Lung microvascular endothelial cell (primary cell): ENCODE results near the gene RNF144B. TPM values are rescaled to one million over a fixed set of nuclear protein-coding genes. Genes with fewer than 3 reads are reported as not detected.

Experiments used
- DNase-seq, 2 donors: peaks; one replicate each; pipeline versions ENCODE4 v3.0.0 to v3.0.0-alpha.2; 2010; ENCODE audit warnings: low read depth in 2 of 2
- total RNA-seq: library from RNA; depleted of rRNA; stranded (reverse); fragments of >200 nt; gene quantifications from 2 replicates; pipeline ENCODE4 v1.2.1, GENCODE V29; 2014

Gene RNF144B
- total RNA-seq, 1 donor from 2014 or later = 10.3 TPM

DNA sequence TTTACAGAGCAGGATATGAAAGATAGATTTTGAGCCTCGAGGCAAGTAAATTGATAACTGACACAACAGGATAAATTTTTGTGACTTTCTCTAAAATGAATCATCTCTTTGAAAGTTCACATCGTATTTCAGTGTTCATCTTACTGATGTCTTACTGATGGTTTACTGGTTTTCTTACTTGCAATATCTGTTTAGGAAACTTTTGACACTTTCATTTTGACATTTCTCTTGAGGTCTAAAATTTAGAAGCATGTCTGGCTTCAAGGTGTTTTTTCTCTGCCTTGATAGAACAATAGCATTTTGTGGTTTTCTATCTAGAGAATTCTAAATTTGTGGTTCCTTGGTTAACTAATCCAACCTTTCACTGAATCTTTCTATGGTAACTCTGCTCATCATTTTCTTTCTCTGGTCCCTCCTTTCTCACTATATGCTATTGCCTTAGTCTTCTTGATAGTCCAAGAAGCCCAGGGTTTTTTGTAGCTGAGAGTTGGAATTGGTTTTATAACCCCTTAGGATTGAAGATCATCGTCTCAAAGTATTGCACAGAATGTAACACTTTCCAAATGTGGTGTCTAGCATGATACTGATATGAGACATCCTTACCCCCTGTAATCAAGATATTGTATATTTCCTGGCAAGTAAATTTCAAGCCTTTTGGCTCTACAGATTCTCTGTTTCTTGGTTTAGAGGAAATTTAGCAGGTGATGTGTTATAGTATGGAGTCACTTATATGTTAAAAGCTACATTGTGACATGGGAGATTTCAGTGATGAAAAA lies 98.7 kb downstream of the RNF144B start:
- no peak for DNase-seq

DNA sequence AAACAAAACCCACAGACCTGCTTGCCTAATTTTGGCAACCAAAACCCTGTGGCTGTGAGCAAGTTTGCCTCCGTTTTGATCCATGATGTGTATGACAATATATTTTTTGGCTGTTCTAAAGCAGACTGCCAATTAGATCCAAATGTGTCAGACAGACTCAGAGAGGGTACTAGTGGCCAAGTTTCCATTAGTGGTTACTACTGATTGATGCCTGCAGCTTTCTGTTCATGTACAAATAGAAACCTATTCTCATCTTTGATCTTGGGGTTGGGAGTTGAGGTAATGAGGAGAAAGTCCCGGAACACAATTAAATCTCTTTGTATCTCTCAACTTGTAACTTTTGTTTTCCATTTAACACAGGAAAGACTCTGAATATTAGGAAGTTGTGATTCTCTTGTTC lies 100.9 kb downstream of the RNF144B start:
- DNase-seq = peak in 1 of 2 donors; percentile 11

DNA sequence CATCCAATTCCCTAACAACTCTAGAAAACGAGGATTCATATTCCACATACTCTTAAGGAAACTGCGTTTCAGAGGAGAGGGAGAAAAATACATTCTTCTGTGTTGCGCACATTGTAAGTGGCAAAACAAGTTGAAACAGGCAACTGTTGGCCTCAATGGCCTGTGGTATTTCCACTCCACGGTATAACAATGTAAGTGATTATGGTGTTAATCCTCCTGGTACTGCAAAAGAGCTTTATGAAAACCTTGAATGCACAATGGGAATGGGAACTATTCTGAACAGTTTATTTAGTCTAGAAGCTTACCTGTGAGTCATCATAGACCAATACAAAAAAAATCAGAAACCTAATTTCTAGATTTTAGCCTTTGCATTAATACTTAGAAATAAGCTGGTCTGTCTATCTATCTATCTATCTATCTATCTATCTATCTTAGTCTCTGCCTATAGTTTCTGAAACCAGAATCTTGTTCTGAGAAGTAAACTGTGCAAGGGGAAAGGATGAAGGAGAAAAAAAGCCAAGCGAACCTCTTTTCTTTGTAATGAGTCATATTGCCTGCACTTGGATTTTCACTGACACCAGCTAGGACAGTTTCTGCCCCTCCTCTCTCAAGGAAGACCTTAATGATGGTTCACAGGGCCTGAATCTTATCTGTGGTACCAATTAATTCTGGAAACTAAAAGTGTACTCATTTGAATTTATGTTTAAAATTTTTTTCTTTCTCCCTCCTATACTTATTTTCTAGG lies 101.5 kb downstream of the RNF144B start:
- peak in 1 of 2 donors; percentile 36 for DNase-seq

DNA sequence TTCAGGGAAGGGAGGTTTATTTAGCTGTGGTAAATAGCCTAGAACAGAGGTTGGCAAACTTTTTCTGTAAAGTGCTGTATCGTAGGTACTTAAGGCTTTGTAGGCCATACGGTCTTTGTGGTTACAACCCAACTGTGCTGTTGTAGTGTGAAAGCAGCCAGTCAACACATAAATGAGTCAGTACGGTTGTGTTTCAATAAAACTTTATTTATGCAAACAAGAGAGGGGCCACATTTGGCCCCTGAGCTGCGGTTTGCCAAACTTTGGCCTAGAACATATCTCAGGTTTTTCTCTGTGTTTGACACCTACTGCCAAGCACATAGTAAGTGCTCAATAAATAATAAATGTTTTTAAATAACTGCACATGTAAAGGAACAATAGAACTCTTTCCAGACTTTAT lies 102.2 kb downstream of the RNF144B start:
- no peak for DNase-seq

DNA sequence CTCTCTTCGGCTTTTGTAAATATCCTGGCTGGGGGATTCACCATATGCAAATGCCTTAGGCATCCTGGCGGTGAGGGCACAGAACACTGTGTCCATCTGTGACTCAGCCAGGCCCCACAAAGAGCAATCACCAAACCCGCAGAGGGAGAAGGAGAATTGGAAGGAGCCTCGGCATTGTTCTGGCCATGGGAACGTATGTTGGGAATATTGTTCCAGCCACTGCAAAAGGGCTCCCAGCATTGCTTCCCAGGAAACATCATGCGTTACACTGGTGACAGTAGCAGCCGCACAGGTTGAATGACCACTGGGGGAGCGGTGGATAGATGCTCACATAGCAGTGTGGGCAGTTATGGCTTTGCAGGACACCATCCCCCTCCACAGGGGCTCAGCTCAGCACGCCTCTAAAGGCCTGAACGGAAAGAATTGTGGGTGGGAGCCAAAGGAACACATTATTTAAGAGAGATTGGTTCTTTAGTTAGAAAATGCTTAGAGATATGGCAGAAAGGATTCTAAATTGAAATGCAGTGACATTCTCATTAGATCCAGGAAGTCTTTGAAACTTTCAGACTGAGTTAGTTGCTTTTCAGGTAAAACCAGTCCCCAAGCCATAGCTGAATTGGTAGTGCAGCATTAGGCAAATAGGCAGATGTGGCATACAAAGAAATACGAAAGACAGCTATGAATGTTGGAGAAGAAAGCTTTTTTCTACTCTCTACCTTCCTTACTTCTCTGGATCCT lies 104.3 kb downstream of the RNF144B start:
- no peak for DNase-seq

DNA sequence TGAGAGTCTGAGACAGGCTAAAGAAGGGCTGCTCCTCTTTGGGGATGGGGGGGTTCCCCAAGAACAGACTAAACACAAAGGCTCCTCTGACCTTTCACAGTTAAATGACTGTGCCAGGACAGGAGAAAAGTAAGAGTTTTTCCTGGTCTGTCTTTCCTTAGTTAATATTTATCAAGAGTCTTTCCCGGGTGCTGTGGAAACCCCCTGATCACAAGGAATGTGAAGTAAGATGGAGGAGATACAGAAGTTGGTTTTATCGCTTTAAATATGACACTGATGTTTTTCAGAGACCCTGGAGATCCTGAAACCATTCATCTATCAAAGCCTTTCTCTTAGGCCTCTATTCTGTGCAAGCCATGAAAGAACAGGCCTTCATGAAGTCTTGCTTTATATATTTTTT lies 105.8 kb downstream of the RNF144B start:
- DNase-seq = no peak

DNA sequence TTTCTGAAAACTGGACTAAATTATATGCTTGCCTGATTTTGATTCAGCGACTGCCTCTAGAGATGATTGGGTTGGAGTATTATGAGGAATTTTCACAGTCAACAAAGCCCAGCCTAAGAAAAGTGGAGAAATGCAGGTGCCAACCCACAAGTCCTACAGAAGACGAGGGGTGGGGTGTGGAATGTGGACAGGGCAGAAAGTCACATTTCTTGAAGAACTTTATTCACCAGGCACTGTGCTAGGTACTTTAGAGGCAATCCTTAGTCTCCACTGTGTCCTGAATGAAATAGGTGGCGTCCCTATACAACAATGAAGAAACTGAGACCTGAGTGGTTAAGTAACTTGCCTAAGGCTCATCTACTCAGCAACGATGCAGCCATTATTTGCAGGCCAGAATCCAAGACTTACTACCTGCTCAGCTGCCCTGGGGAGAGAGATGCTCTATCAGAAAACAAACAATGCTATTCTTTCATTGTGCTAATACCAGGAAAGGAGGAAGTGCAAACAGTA lies 106.3 kb downstream of the RNF144B start:
- no peak for DNase-seq

DNA sequence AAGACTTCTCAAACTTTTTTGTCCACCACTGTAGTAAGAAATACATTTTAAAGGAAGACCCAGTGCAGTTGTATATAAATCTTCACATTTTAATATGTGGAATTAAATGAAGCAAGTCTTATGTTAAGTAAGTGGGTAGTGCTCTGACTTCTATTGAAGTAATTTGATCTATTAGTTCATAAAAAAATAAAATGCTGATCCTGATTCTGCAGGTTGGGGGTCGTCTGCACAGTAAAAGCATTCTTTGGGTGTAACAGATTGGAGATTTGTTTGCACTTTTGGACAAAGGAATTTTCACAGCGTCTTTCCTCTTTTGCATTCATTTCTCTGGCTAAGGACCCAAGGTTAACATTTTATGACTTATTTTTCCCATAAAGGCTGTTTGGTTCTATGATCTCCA lies 106.8 kb downstream of the RNF144B start:
- DNase-seq = no peak

DNA sequence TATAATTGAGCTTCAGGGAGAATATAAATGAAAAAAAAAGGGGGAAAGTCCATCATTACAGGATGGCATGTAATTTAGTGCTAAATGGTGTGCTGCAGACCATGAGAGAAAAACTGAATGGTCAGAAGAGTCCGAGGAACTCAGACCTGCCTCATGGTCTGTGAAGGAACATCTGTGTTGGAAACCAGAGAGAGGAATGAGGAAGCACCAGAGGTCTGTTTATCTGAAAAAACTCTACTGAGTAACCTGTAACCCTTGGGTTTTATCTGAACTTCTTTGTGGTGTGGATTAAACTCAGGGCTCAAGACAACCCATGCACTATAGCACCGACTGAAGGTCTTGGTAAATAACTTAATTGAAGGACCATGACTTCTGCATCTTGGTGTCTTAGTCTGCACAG lies 108.1 kb downstream of the RNF144B start:
- no peak for DNase-seq

DNA sequence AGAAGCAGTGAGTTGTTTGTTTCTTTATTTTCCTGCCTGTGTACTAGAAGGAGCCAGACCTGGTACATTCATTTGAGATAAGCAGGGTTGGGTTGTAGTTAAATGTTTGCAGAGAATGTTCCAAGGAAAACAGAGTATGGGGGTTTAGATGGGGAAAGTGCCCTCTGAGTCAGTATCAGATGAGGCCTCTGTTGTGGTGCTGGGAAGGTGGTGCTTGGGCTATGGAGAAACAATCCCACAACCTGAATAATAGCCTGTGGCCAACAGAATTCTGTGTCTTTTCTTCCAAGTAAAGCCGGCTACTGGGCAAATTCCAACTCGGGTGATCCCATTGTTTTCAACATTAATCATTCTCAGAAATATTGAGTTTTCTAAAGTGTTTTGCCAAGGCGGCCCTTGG lies 109.3 kb downstream of the RNF144B start:
- DNase-seq = no peak

DNA sequence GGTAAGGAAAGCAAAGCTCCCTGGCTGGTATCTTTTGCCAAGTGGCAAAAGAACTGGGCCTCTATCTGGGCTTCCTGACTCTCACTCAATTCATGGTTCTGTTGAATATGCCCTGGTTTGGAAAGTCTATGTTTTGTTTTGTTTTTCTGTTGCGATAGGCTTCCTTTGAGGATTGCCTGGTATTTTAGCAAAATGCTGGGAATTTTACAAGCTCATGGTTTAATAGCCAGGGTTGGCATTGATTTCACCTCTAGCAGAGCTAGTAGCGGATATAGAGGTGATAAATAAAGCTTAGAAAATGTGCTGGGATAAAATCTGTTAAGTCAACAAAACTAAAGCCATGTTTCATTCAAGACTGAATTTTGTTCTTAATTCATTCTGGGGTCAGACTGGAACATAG lies 109.9 kb downstream of the RNF144B start:
- DNase-seq = no peak

DNA sequence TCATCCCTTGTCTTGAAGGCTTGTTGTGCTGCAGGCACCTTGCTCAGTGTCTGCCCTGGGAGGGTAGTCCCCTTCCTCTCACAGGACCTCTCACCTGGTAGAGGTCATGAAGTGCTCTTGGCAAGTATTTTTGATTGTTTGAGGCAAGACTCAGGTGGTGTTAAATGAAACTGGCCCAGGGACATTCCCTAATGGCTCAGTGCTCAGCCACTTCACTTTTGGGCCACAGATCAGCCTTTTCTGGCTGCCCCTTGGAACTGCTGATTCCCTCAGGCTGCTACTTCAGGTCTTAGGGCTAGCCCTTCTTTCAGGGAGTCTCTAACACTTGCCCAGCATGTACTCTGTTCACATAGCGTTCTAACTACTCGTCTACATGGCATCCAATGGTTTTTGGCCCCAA lies 111.3 kb downstream of the RNF144B start:
- no peak for DNase-seq

DNA sequence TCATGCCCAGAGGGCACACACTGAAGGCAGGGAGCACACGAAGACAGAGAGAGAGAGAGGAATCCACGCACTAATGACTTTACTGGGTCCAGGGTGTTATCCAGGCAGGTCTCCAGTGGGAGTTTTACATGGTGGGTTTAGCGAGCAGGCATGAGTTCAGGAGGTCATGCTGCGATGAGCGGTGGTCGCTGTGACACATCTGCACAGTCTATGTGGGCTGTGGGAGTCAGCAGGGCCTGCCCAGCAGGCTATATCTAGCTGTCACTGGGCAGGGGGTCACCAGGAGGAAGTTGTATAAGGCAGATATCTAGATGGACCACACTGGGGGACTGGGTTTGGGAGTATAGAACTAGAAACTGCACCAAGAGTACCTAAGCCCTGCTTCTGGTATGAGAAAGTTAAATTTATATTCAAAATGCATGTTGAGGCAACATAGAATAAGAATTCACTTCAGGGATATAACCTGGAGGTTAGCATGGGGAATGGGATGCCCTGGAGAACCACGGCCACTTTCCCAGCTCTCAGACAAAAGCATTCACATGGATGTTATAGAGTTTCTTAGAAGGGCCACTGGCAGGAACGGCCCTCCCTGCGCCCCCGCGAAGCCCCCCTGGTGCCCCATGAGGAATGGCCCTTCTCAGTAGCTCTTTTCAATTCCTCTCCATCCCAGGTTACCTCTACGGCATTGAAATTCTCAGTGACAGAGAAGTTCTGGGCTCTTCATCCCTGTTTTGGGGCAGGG lies 113.9 kb downstream of the RNF144B start:
- no peak for DNase-seq

DNA sequence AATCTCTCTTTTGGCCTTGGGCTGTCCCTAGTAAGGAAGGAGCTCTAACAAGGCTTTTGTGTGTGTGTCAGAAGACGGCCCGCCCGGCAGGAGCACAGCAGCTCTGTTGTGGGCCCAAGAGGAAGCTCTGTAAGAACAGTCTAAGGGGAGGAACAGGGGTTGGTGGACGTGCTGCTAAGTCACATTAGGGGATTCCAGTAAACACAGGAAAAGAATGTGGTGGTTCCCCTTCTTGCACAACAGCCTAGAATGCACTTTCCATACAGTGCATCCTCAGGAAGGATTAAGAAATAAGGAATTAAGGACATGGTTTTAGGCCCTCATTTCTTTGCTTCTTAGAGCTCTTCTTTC lies 114.5 kb downstream of the RNF144B start:
- peak in 1 of 2 donors; percentile 65 for DNase-seq

DNA sequence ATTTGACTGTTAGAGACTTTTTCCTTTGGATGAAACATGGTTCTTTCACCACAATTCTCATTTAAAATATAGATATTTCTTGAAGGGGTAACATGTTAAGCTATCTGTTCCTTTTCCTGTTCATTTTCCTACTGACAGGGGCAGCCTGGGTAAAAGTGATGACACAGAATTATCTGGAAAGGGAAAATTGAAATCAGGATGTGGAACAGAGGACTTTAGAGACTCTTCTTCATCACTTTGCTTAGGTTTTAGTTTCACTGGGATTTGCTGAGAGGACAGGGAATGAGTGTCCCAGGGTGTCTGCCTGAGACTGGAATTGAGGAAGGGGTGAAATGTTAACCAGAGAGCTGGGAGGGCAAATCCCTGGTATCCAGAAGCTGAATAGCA lies 116.0 kb downstream of the RNF144B start:
- DNase-seq = no peak

DNA sequence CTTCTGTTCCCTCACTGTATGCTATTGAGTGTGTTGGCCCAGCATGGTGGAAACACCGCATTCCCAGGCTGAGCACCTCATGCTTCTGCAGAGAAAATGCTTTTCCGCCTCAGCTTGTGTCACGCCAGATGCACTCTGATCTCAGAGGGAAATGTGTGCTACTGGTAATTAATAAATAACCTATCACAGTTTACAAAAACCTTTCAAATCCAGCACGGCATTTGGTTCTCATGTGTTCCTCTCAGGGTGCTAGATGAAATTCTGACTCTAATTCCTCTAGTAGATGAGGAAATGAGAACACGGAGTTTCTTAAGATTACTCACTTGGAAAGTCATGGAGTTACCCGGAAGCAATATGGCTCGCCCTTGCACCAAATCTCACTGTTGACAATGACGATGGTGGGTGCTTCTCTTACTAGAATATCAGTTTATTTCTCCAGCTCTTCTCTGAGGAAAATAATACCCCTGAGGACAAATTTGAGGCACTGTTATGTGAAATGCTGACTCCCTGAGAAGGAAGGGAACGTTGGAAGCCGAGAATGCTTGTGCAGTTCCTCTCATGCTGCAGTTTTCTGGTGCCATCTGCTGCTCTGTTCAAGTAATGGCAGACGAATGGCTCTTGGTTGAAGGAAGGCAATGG lies 116.6 kb downstream of the RNF144B start:
- DNase-seq = peak; percentile 84 to 86

DNA sequence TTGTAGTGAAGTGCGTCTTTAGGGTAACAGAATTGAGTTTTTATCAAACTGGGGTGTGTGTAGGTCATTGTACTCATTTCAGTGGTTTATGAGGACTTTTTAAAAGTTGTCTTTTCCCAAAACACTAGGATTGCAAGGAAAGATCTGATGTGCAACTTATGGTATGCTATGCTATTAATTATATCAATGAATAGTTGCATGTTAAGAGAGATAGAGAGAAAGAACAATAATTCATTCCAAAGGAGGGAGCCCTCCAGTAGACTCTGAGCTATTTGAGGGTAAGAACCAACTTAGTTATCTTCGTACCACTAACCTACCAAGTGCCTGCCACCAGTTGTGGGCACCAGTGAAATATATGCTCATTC lies 117.1 kb downstream of the RNF144B start:
- no peak for DNase-seq

DNA sequence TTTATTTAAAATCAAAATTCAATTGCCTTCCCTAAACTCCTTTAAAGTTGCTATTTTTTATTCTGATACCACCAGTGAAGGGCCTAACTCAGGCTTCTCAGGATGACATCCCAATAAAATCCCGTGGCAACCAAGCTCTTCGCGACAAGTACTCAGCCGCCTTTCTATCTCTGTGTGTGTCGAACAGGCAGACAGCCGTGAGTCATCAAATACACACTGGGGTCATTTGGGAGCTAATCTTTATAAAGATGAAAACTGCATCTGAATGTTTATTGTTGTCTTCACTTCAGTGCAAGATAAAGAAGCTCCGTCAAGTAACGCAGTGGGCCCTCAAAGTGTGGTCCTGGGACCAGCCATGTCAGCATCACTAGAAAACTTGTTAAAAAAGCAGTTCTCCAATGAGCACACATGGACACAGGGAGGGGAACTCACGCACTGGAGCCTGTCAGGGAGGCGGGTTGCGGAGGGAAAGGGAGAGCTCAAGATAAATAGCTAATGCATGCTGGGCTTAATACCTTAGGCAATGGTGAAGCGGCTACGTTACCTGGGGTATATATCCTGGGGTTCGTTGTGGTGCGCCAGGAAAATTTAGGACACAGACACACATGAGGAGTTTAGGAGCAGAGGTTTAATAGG lies 119.3 kb downstream of the RNF144B start:
- no peak for DNase-seq

DNA sequence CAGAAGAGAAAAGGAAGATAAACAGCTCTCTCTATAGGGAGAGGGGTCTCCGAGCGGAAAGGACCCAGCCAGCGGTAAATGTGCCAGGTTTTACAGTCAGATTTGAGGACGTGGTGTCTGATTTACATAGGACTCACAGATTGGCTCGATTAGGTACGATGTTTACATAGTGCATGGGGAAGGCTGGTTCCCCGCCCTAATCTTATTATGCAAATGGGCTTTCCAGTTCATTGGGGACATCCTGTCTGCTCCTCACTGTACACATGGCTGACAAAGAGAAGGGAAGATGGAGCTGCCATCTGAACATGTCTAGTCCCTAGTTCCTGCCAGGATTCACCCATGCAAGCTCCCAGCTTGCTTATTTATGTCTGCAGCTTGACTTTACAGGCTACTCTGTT lies 119.9 kb downstream of the RNF144B start:
- DNase-seq = no peak

DNA sequence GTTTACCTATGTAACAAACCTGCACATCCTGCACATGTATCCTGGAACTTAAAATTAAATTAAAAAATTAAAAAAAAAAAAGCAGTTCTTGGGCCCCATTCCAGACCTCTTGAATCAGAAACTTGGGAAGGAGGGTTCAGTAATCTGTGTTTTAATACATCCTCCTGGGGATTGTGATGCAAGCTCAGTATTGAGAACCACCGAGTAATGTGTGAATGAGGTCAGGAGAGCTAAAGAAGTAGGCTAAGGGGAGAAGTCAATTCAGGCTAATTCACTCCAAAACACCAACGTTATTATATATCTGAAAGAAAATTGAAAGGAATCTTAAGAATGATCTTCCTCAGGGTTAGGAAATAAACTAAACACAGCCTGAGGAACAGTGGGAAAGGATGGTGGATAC lies 120.4 kb downstream of the RNF144B start:
- no peak for DNase-seq
